ENCODE data around the gene LHFPL2. TPM values are rescaled to one million over a fixed set of nuclear protein-coding genes. Genes with fewer than 3 reads are reported as not detected.

Gene LHFPL2
- total RNA-seq, 1 donor from 2014 or later: 42.1 TPM

GRCh38 chr5:78537821-78538220 is 110.8 kb downstream of the LHFPL2 start:
- DNase-seq (ENCODE audit: low spot score in 2 of 2, unreplicated experiment in 2 of 2): no peak
- TF ChIP-seq CTCF (IDR thresholded peaks at IDR 0.05; ENCODE audit: unreplicated experiment): no peak
- Mint-ChIP-seq H3K36me3 (no peaks in the 10 kb centered on the region), H3K4me3 (no peak overlapping the region), H3K4me1 (peaks cover 48% of the 10 kb centered on the region), H3K27me3 (ENCODE audit: low read depth) (no peaks in the 10 kb centered on the region), H3K27ac (no peak overlapping the region), H3K9me3 (no peaks in the 10 kb centered on the region)

GRCh38 chr5:78537411-78537810 is 111.2 kb downstream of the LHFPL2 start:
- no peak overlapping the region for H3K27ac Mint-ChIP-seq
- H3K27me3 Mint-ChIP-seq (ENCODE audit: low read depth): no peaks in the 10 kb centered on the region
- peaks cover 44% of the 10 kb centered on the region for H3K4me1 Mint-ChIP-seq
- H3K9me3 Mint-ChIP-seq: no peaks in the 10 kb centered on the region
- DNase-seq (ENCODE audit: low spot score in 2 of 2, unreplicated experiment in 2 of 2): no peak
- no peak for TF ChIP-seq CTCF (IDR thresholded peaks at IDR 0.05; ENCODE audit: unreplicated experiment)
- H3K36me3 Mint-ChIP-seq: no peaks in the 10 kb centered on the region
- H3K4me3 Mint-ChIP-seq: no peak overlapping the region

GRCh38 chr5:78536661-78537196 is 111.8 kb downstream of the LHFPL2 start:
- H3K27ac Mint-ChIP-seq: no peak overlapping the region
- H3K36me3 Mint-ChIP-seq: no peaks in the 10 kb centered on the region
- peaks cover 37% of the 10 kb centered on the region for H3K4me1 Mint-ChIP-seq
- no peak overlapping the region for H3K4me3 Mint-ChIP-seq
- TF ChIP-seq CTCF (IDR thresholded peaks at IDR 0.05; ENCODE audit: unreplicated experiment): no peak
- DNase-seq (ENCODE audit: low spot score in 2 of 2, unreplicated experiment in 2 of 2): no peak
- no peaks in the 10 kb centered on the region for H3K9me3 Mint-ChIP-seq
- H3K27me3 Mint-ChIP-seq (ENCODE audit: low read depth): no peaks in the 10 kb centered on the region

GRCh38 chr5:78534905-78535200 is 113.7 kb downstream of the LHFPL2 start:
- peak overlapping the region; percentile 50 for H3K27ac Mint-ChIP-seq
- no peak for TF ChIP-seq CTCF (IDR thresholded peaks at IDR 0.05; ENCODE audit: unreplicated experiment)
- peaks cover 23% of the 10 kb centered on the region for H3K4me1 Mint-ChIP-seq
- no peaks in the 10 kb centered on the region for H3K9me3 Mint-ChIP-seq
- H3K4me3 Mint-ChIP-seq: no peak overlapping the region
- no peaks in the 10 kb centered on the region for H3K27me3 Mint-ChIP-seq (ENCODE audit: low read depth)
- no peaks in the 10 kb centered on the region for H3K36me3 Mint-ChIP-seq
- no peak for DNase-seq (ENCODE audit: low spot score in 2 of 2, unreplicated experiment in 2 of 2)

- H3K9me3 Mint-ChIP-seq: no peaks in the 10 kb centered on the region
- peak overlapping the region; percentile 50 for H3K27ac Mint-ChIP-seq
- no peaks in the 10 kb centered on the region for H3K36me3 Mint-ChIP-seq
- H3K4me1 Mint-ChIP-seq: peaks cover 20% of the 10 kb centered on the region
- H3K4me3 Mint-ChIP-seq: no peak overlapping the region
- no peak for DNase-seq (ENCODE audit: low spot score in 2 of 2, unreplicated experiment in 2 of 2)
- H3K27me3 Mint-ChIP-seq (ENCODE audit: low read depth): no peaks in the 10 kb centered on the region
- TF ChIP-seq CTCF (IDR thresholded peaks at IDR 0.05; ENCODE audit: unreplicated experiment): no peak
Measured at GRCh38 chr5:78534148-78534904, 114.2 kb downstream of the LHFPL2 start.

Measured in mesothelial cell of epicardium (in vitro differentiated cells).